Stimulated activated CD4-positive, alpha-beta T cell treated with anti-CD3 and anti-CD28 coated beads, Interleukin-1b, Interleukin-23, amount 100 ng/mL, for 48 hours (primary cell): ENCODE results near the gene LCORL.
A peak's percentile ranks its signal among the peaks of the same experiment; 100 is the strongest.

ENCODE experiments used
- DNase-seq: peaks from one replicate; pipeline ENCODE4 v3.0.0-alpha.2; 2020

LCORL gene

DNA sequence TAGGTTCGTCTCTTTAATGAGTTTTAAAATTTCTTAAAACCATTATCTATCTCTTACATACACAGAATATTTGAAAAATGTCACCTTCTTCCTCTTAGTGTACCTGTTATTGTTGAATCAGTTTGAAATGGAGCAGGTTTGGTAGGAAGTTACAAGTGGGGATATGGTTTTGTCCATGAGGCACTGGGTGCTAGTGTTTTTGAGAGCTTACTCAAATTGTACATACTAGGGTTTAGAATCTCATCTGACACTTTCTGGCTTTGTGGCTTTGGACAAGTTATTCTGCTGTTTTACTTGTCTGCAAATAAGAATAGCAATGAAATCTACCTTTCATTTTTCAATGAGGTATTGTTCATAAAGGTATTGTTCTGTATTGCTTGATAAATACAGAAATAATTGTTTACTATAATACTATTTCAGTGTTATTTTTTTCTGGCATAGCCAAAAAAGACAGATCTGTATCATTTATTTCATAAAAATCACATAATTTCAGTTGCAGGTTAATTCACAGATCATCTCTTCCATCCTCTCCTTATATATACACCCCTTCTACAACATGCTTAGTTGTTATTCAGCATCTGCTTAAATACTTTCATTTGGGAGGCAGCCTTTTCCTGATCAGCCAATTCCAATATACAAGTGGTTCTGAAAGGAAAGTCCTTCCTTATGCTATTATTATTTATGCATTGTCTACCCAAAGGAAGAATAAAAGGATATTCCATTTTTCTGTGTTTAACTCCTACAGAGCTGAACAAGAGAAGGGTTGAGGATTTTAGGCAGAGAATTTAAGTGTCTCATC, 197.5 kb downstream of the LCORL start:
- no peak for DNase-seq

DNA sequence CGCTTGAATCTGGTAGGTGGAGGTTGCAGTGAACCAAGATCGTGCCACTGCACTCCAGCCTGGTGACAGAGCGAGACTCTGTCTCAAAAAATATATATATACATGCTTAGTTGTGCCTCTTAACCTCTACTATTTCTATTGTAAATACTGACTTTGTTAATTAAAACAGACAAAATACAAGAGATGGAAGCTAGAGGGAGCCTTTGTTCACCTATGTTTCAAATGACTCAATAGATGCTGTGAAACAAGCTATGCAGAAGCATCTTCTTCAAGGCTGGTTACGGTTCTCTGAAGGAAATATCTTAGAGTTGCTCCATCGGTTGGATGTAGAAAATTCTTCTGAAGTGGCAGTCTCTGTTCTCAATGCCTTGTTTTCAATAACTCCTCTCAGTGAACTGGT, 204.5 kb downstream of the LCORL start:
- DNase-seq: no peak

DNA sequence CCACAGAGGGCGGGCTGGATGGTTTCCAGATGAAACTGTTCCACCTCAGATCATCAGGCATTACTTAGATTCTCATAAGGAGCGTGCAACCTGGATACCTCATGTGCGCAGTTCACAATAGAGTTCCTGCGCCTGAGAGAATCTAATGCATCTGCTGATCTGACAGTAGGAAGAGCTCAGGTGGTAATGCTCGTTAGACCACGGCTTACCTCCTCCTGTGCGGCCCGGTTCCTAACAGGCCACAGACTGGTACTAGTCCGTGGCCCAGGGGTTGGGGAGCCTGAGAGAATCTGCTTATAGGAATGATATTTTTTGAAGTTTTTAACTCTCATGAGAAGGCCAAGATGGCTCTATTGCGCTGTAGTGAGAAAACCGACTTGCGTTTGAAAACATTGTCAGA, 205.4 kb downstream of the LCORL start:
- no peak for DNase-seq

DNA sequence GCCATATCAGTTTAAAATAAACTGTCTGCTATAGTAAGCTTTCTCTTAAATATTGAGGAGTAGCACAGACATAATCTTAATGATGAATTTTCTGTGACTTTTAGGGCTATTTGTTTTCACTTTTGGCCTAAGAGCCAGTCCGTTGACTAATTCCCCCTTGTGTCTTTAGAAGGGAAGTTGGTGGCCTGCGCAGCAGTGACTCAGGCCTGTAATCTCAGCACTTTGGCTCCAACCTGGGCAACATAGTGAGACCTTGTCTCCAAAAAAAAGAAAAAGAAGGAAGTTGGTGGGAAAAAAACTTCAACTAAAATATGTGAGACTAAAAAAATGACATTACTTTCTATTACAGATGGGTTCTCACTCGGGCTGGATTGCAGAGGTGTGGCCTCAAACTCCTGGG, 207.4 kb downstream of the LCORL start:
- DNase-seq: no peak

DNA sequence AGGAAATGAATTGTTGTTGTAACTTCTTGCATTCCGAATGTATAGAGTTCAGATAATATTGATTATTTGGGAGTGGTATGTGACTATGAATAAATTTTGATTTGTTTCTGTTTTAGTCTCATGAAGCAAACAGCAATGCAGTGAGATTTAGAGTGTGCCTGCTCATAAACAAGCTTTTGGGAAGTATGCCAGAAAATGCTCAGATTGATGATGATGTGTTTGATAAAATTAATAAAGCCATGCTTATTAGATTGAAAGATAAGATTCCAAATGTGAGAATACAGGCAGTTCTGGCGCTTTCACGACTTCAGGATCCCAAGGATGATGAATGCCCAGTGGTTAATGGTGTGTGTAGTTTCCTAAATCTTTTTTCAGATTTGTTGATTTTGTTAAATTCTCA, 208.8 kb downstream of the LCORL start:
- DNase-seq: no peak

DNA sequence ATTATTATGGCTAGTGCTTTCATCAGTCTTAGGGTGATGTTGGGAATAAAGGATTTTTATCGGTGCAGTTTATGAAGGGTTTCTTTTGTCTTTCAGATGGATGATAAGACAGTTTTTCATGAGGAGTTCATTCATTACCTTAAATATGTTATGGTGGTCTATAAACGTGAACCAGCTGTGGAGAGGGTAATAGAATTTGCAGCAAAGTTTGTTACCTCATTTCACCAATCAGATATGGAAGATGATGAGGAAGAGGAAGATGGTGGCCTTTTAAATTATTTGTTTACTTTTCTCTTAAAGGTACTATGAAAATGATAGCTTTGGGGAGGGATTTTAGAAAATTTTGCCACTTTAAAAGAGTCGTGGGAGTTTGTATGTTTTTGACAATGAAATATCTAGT, 209.4 kb downstream of the LCORL start:
- DNase-seq: no peak

DNA sequence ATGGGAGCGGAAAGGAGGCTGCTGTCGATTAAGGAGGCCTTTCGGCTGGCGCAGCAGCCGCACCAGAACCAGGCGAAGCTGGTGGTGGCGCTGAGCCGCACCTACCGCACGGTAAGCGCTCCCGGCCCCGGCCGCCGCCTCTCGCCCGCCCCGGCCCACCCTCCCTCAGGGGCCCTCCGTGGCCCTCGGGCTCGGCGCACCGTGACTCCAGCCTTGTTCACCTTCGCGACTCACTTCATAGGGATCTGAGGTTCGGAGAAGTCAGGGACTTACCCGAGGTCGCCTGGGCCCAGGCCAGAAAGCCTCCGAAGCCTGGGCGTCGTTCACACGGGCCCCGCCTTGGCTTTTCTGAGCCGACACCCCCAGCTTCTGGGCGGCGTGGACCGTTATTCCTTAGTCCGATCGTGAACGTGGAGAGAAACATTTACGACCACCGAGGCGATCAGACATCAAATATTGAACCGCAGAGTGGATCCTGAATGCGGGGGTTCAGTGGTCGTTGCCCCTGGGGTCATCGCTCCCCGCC, 210.4 kb downstream of the LCORL start:
- no peak for DNase-seq

DNA sequence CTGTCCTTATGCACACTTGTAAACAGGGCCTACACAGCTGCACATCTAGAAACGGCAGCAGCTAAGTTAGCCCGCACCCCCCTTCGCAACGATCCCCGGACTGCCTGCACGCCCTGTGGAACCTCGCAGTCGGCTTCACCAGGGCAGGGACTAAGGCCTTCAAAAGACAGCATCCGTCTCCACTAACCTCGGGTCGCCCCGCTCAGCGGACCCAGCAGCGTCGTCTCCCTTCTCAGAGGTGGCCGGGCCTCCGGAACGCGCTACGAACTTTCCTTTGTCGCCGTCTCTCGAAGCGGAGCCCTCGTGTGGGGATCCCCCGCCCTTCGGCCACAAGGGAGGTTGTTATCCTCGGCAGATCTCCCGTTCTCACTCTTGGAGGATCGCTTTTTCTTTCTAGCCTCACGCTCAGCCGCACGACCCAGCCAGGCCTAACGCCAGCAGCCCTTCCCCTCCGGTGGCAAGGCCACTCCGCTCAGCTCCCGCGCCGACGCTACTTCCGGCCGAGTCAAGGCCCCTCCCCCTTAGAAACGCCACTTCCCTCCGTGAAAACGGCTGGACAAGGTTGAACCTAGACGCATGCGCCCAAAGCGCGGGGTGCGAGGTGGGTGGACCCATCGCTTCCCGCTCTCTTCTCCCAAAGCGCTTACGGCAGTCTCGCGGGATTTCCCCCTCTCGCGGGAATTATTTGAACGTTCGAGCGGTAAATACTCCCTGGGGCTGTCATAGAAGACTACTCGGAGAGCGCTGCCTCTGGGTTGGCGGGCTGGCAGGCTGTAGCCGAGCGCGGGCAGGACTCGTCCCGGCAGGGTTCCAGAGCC, 211.1 kb downstream of the LCORL start, which contains the start of the genes DCAF16 and NCAPG:
Gene DCAF16, minus strand, starts transcription at position 498 of the 818 bp plus-strand sequence. CDS start 6,616 bp downstream, outside the sequence.
Gene NCAPG, plus strand, starts transcription at position 720 of the 818 bp plus-strand sequence. CDS start 99 bp downstream, outside the sequence.
- DNase-seq: peak; percentile 99

DNA sequence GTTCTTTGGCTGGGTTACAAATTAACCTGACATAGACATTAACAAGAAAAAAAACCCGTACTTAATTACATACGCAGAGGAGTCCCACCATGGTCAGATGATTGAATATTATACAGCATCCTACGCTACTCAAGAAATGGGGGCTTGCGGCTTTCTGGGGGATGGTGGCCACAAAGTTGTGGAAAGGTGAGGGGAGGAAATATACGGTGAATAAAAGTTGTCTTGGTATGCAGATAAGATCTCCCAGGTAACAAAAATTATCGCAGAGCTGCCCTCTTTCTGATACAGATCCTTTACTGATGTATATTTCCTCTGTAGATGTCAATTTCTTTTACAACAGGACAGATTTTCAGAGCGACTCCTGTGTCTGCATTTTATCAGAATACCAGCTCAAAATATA, 211.9 kb downstream of the LCORL start:
- DNase-seq: no peak

DNA sequence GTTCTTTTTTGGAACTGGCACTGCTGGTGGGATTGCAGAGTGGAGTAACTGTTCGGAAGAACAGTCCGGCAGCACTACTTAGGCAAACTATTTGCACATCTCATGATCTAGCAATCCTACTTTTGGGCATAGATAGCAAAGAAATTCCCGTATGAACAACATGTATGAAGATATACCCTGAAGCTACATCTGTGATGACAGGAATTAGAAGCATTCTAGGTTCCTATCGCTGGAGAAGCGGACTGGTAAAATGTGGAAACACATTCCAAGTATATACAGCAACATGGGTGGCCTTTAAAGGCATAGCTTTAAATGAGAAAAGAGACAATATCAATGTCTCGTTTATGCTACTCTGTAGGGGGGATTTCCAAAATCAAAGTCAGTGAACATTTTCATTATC, 214.1 kb downstream of the LCORL start:
- no peak for DNase-seq

DNA sequence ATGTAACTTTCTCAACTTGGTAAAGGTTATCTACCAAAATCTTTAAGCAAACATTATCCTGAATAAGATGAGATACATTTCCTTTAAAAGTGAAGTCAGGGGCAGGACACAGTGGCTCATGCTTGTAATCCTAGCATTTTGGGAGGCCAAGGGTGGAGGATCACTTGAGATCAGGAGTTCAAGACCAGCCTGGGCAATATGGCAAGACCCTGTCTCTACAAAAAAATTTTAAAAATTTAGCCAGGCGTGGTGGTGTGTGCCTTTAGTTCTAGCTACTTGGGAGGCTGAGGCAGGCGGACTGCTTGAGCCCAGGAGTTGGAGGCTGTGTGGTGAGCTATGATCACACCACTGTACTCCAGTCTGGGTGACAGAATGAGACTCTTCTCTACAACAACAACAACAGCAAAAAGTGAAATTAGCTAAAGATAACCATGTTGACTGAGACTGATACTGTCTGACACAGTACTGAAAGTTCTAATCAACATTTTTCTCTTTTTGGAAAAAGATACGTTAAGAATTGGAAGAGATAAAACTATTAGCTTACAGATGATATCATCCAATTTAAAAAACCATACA, 215.9 kb downstream of the LCORL start:
- DNase-seq: no peak

DNA sequence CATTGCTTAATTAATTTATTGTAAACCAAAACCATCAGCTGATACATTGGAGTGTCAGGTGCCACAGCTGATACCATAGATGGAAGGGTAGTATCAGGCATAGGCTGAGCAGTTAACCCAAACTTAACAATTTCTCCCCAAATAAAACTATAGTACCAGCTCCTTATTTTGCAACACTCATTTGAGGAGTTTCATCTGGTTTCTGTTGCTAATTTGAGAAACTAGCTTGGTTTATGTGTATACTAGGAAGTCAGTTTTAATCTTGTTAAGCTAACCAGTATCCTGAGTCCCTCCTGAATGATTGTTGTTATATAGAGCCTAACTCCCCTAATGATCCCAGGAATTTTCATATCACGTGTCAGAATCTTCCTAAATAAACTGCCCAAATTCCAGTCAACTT, 223.7 kb downstream of the LCORL start:
- no peak for DNase-seq

DNA sequence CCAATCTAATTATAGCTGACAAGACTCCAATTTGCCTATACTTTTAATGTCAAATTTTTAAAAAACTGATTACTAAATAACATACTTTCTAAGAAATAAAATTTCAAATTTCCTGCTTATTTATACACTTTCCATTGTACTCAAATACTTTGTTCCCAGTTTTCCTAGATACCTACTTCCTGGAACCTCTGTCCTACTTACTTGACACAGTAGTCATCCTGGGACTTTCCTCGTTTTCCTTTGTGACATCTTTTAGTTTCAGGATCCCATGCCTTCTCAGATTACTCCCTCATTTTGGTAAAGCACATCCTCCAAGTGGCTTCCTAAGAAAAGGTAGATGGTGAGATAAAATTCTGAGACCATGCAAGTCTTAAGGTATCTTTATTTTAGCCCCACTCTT, 226.8 kb downstream of the LCORL start:
- DNase-seq: no peak
